SK-N-MC (cell line): Measurements from ENCODE around the gene IDUA.

Experiments
- EZH2 ChIP-seq: fragments of 200-600 bp; sonication (generic); IDR thresholded peaks from one replicate; pipeline ENCODE4 v1.6.1; 2017; ENCODE audit warnings: antibody characterized with exemption
- POLR2AphosphoS5 ChIP-seq: IDR thresholded peaks from 2 replicates; pipeline ENCODE4 v1.6.1; 2012; ENCODE audit warnings: mild to moderate bottlenecking, low read depth, low read length, borderline replicate concordance

DNA sequence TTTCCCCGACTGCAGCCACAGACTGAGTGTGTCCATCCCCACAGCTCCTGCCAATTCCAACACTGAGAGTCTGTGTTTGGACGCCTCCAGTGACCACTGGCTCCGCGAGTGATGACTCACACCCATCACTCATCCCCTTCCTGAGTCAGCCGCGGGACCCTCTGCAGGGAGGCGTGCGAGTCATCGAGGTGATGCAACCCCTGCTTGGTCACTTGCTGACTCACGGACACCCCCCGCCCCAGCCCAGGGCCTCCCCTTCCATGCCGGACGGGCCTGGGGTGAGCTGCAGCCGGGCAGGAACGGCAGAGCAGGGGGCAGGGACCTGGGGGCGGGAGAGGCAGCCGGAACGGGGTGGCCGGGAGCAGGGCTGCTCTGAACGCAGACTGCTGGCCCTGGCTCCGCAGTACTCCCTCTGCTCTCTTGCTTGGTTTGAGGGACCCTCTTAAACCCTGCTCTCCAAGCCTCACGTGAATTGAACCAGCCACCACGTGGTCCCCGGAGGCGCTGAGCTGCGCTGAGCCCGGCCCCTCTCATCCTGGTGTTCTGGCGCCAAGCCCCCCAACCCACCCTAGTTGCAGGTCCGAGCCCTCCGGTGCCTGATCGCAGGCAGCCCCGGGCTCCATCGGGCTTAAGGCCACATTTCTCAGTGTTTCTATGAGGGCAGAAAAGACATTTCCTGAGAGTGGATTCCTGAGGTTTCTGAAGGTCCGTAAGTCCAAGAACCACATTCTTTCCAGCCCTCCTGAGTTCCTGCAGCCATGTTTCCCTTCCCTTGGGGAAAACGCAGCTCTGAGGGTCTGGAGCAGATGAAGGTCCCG lies 57.0 kb downstream of the IDUA start:
- TF ChIP-seq EZH2, result no peak
- TF ChIP-seq POLR2AphosphoS5, result no peak
